Activated CD8-positive, alpha-beta memory T cell treated with anti-CD3 and anti-CD28 coated beads for 1 hour (primary cell): Measurements from ENCODE around the gene FAM236A.
"Not testable (repeated sequence)": the region's sequence is repeated elsewhere in the genome, so short reads cannot be mapped to it uniquely, and the experiment has no call there.

Experiments used
- DNase-seq, 2 donors: peaks; one replicate each; pipeline ENCODE4 v3.0.0-alpha.2; 2020; ENCODE audit warnings: low read depth in 1 of 2; ENCODE audit errors: extremely low read depth in 1 of 2

FAM236A gene

GRCh38 chrX:72937906-72938305, at the start of gene FAM236A:
Gene FAM236A, plus strand, starts transcription at chrX:72938206. Its CDS starts 57 bp downstream, at chrX:72938263.
- DNase-seq = not testable (repeated sequence)

GRCh38 chrX:72889740-72890139, 48.3 kb upstream of the FAM236A start:
- DNase-seq = not testable (repeated sequence)

- not testable (repeated sequence) for DNase-seq
Measured at GRCh38 chrX:72912315-72912714, 25.7 kb upstream of the FAM236A start, which contains the start of gene FAM236C. Gene FAM236C, plus strand, starts transcription at chrX:72912615. Its CDS starts 100 bp downstream, at chrX:72912715.

- not testable (repeated sequence) for DNase-seq
Measured at GRCh38 chrX:72916096-72916495, 21.9 kb upstream of the FAM236A start.

- DNase-seq = not testable (repeated sequence)
Measured at GRCh38 chrX:72932283-72932682, 5.7 kb upstream of the FAM236A start.

GRCh38 chrX:72936455-72936854, 1.6 kb upstream of the FAM236A start:
- DNase-seq = not testable (repeated sequence)

- not testable (repeated sequence) for DNase-seq
Measured at GRCh38 chrX:72936882-72937455, 1.0 kb upstream of the FAM236A start.

GRCh38 chrX:72942272-72942671, 4.3 kb downstream of the FAM236A start:
- DNase-seq = not testable (repeated sequence)

- DNase-seq = not testable (repeated sequence)
Measured at GRCh38 chrX:72943035-72943818, 5.2 kb downstream of the FAM236A start.

- not testable (repeated sequence) for DNase-seq
Measured at GRCh38 chrX:72943819-72944169, 5.8 kb downstream of the FAM236A start, which contains the start of gene DMRTC1. Gene DMRTC1, minus strand, starts transcription at chrX:72943837. Its CDS starts 68,143 bp downstream, at chrX:72875694.

- not testable (repeated sequence) for DNase-seq
Measured at GRCh38 chrX:72959971-72960370, 22.0 kb downstream of the FAM236A start.

GRCh38 chrX:72971859-72972258, 33.9 kb downstream of the FAM236A start:
- not testable (repeated sequence) for DNase-seq

GRCh38 chrX:72974885-72975284, 36.9 kb downstream of the FAM236A start:
- DNase-seq = not testable (repeated sequence)

GRCh38 chrX:72980894-72981469, 43.0 kb downstream of the FAM236A start:
- DNase-seq = not testable (repeated sequence)
